Loucy (cell line): ENCODE measurements around the gene MCFD2.

Source experiments
- H2AFZ ChIP-seq: fragments of 200-600 bp; sonication (generic); 2 replicates; pipeline ENCODE4 v1.6.0; 2016; ENCODE audit warnings: antibody characterized with exemption, mild to moderate bottlenecking, low read length, moderate library complexity
- H3F3A ChIP-seq: fragments of 200-600 bp; 2 replicates; pipeline ENCODE4 v1.6.0; 2016; ENCODE audit warnings: antibody characterized with exemption, low read depth, mild to moderate bottlenecking
- H3K27me3 ChIP-seq: fragments of 200-600 bp; sonication (generic); 2 replicates; pipeline ENCODE4 v1.6.1; 2014; ENCODE audit warnings: low read length, mild to moderate bottlenecking; ENCODE audit not compliant: insufficient read depth, poor library complexity, severe bottlenecking
- H3K36me3 ChIP-seq: fragments of 200-600 bp; sonication (generic); 2 replicates; pipeline ENCODE4 v1.6.1; 2016; ENCODE audit warnings: low read length; ENCODE audit not compliant: insufficient read depth
- H3K4me1 ChIP-seq: fragments of 200-600 bp; sonication (generic); 2 replicates; pipeline ENCODE4 v1.5.1; 2014; ENCODE audit warnings: low read length, mild to moderate bottlenecking; ENCODE audit not compliant: insufficient read depth, poor library complexity, severe bottlenecking
- H3K4me2 ChIP-seq: fragments of 200-600 bp; sonication (generic); 2 replicates; pipeline ENCODE4 v1.6.0; 2014; ENCODE audit warnings: antibody characterized with exemption, low read length, low read depth, mild to moderate bottlenecking; ENCODE audit not compliant: poor library complexity, severe bottlenecking
- H3K4me3 ChIP-seq: fragments of 200-600 bp; sonication (generic); 2 replicates; pipeline ENCODE4 v1.5.1; 2014; ENCODE audit warnings: low read length, mild to moderate bottlenecking, mixed read lengths; ENCODE audit not compliant: poor library complexity, severe bottlenecking
- H3K79me2 ChIP-seq: fragments of 200-600 bp; sonication (generic); 2 replicates; pipeline ENCODE4 v1.6.1; 2014; ENCODE audit warnings: low read length; ENCODE audit not compliant: insufficient read depth
- H3K9ac ChIP-seq: fragments of 200-600 bp; sonication (generic); 2 replicates; pipeline ENCODE4 v1.6.0; 2014; ENCODE audit warnings: mild to moderate bottlenecking, low read depth, low read length, moderate library complexity; ENCODE audit not compliant: poor library complexity, severe bottlenecking
- H3K9me2 ChIP-seq: fragments of 200-600 bp; sonication (generic); replicated peaks from 2 replicates; pipeline ENCODE4 v1.6.1; 2016; ENCODE audit warnings: low read depth, low read length, mixed read lengths
- H3K9me3 ChIP-seq: fragments of 200-600 bp; sonication (generic); 2 replicates; pipeline ENCODE4 v1.6.1; 2014; ENCODE audit warnings: mild to moderate bottlenecking, antibody characterized with exemption, low read length, low read depth; ENCODE audit not compliant: insufficient read depth
- H4K20me1 ChIP-seq: fragments of 200-600 bp; sonication (generic); 2 replicates; pipeline ENCODE4 v1.6.0; 2014; ENCODE audit warnings: antibody characterized with exemption, low read length, mild to moderate bottlenecking; ENCODE audit not compliant: insufficient read depth, poor library complexity, severe bottlenecking
- CTCF ChIP-seq: fragments of 200-600 bp; sonication (generic); conservative IDR thresholded peaks from 2 replicates; pipeline ENCODE4 v1.5.1; 2014; ENCODE audit warnings: mild to moderate bottlenecking, antibody characterized with exemption, low read length
- EZH2phosphoT487 ChIP-seq: fragments of 200-600 bp; IDR thresholded peaks from 2 replicates; pipeline ENCODE4 v1.6.1; 2018; ENCODE audit warnings: antibody characterized with exemption, mild to moderate bottlenecking, moderate library complexity, borderline replicate concordance

MCFD2 gene

DNA sequence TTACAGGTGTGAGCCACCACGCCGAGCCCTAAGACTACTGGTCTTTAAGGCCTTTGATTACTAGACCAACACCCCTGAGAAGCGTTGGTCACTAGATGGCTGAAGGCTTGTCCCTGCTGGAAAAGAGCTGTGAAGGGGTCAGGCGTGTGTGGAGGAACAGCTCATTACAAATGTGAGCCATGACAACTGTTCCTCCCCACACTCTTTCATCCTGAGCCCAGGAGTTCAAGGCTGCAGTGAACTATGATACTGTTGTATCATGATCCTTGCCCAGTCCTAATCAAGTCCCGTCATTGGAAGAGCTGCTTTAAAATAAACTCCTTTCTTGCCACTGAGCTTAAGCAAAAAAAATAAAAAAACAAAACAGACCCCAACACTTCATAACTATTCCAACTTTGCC, 19.5 kb upstream of the MCFD2 start:
- no peaks in the 10 kb centered on the region for H3K9me2 ChIP-seq
- H4K20me1 ChIP-seq = no peaks in the 10 kb centered on the region
- H3K4me3 ChIP-seq = no peak overlapping the region
- H3K27me3 ChIP-seq = no peaks in the 10 kb centered on the region
- H3K9ac ChIP-seq = no peak overlapping the region
- no peaks in the 10 kb centered on the region; the same call in 1 of the 2 replicates for H3K79me2 ChIP-seq
- H3K4me2 ChIP-seq = no peak overlapping the region
- H2AFZ ChIP-seq = no peak overlapping the region
- no peaks in the 10 kb centered on the region for H3K36me3 ChIP-seq
- no peak for TF ChIP-seq EZH2phosphoT487
- TF ChIP-seq CTCF = no peak
- no peaks in the 10 kb centered on the region for H3F3A ChIP-seq
- no peaks in the 10 kb centered on the region for H3K9me3 ChIP-seq
- H3K4me1 ChIP-seq = peaks cover 9% of the 10 kb centered on the region

- Histone ChIP-seq H3F3A (no peaks in the 10 kb centered on the region), H3K4me2 (no peak overlapping the region), H3K4me1 (no peaks in the 10 kb centered on the region), H3K79me2 (no peaks in the 10 kb centered on the region), H3K9me2 (no peaks in the 10 kb centered on the region), H3K36me3 (no peaks in the 10 kb centered on the region), H3K27me3 (no peaks in the 10 kb centered on the region), H3K4me3 (no peak overlapping the region), H4K20me1 (no peaks in the 10 kb centered on the region), H3K9ac (no peak overlapping the region), H3K9me3 (peaks cover 6% of the 10 kb centered on the region; the same call in 1 of the 2 replicates), H2AFZ (no peak overlapping the region)
- TF ChIP-seq CTCF = no peak
- no peak for TF ChIP-seq EZH2phosphoT487
Observed at GRCh38 chr2:46929612-46930011, 14.0 kb upstream of the MCFD2 start.

DNA sequence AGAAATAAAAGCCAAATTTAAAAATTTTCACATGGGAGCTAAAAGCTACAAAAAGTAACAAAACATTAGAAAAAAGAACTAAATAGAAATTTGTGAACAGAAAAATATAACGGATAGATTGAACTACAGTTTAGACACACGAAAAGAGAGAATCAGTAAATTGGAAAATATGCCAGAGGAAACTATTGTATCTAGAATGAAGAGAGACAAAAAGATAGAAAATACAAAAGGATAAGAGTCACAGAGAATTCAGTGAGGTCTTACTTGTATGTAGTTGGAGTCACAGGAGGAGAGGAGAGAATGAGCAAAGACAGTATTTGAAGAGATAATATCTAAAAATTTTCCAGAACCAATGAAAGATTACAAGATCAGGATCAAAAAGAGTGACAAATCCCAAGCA, 11.3 kb upstream of the MCFD2 start:
- Histone ChIP-seq H3K9me2 (no peaks in the 10 kb centered on the region), H3K9ac (no peak overlapping the region), H3K9me3 (peaks cover 6% of the 10 kb centered on the region; the same call in 1 of the 2 replicates), H3K4me1 (peaks cover 6% of the 10 kb centered on the region), H4K20me1 (no peaks in the 10 kb centered on the region), H3K36me3 (no peaks in the 10 kb centered on the region), H2AFZ (no peak overlapping the region), H3K4me2 (no peak overlapping the region), H3K27me3 (no peaks in the 10 kb centered on the region), H3F3A (no peaks in the 10 kb centered on the region), H3K4me3 (no peak overlapping the region), H3K79me2 (no peaks in the 10 kb centered on the region)
- no peak for TF ChIP-seq CTCF
- TF ChIP-seq EZH2phosphoT487 = no peak
